Neural progenitor cell (in vitro differentiated cells): ENCODE measurements around the gene ZNF280A.

Experiments
- EZH2 ChIP-seq: fragments of 200-600 bp; sonication (generic); IDR thresholded peaks from 2 replicates; pipeline ENCODE4 v1.6.1; 2017; ENCODE audit warnings: antibody characterized with exemption, mild to moderate bottlenecking, moderate library complexity
- EZH2phosphoT487 ChIP-seq: fragments of 200-600 bp; sonication (generic); IDR thresholded peaks from 2 replicates; pipeline ENCODE4 v1.6.1; 2017; ENCODE audit warnings: antibody characterized with exemption
- TF ChIP-seq, protein P1 (sequence below): fragments of 200-600 bp; sonication (generic); IDR thresholded peaks from 2 replicates; pipeline ENCODE4 v1.5.1; 2017; ENCODE audit warnings: antibody characterized with exemption, mild to moderate bottlenecking

DNA sequence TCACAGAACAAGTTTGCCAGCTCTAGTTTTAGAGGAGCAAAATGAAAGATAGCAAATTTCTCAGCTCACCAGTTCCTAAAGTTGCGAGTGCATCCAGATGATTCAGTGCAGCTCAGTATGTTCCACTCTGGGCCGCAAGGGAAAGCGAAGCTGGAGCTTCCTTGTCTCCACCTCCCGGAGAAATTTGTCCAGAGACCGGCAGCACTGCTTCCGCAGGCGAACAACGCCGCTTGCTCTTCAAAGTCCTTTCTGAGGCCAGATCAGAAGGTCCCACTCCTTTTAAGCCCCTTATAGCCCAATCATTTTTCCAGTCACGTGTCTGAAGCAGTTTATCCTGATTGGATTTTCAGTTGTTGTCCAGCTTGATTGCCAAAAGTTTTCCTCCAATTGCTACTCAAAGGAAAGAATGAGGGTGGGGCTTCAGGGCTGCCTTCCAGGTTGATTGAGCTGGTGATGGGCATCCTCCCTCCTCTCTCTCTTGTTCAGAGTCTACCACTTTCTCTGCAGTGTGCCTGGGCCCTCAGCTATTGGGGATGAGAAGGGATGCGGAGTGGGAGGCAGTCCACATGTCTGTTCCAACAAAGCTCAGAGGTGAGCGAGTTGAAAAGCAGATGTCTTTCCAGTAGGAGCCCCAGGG, at the start of gene ZNF280A:
- no peak for TF ChIP-seq EZH2
- TF ChIP-seq, protein P1, sequence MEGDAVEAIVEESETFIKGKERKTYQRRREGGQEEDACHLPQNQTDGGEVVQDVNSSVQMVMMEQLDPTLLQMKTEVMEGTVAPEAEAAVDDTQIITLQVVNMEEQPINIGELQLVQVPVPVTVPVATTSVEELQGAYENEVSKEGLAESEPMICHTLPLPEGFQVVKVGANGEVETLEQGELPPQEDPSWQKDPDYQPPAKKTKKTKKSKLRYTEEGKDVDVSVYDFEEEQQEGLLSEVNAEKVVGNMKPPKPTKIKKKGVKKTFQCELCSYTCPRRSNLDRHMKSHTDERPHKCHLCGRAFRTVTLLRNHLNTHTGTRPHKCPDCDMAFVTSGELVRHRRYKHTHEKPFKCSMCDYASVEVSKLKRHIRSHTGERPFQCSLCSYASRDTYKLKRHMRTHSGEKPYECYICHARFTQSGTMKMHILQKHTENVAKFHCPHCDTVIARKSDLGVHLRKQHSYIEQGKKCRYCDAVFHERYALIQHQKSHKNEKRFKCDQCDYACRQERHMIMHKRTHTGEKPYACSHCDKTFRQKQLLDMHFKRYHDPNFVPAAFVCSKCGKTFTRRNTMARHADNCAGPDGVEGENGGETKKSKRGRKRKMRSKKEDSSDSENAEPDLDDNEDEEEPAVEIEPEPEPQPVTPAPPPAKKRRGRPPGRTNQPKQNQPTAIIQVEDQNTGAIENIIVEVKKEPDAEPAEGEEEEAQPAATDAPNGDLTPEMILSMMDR, result no peak
- TF ChIP-seq EZH2phosphoT487, result no peak
